GM18508 (cell line): ENCODE results near the gene OAS1.
"Not testable (repeated sequence)": the region's sequence is repeated elsewhere in the genome, so short reads cannot be mapped to it uniquely, and the experiment has no call there.

Experiments
- ATAC-seq: cut with Tn5 transposase; IDR thresholded peaks from one replicate; pipeline ENCODE4 v1.9.1; 2021; ENCODE audit warnings: moderate number of reproducible peaks; ENCODE audit not compliant: insufficient read depth, unreplicated experiment

The OAS1 gene

DNA sequence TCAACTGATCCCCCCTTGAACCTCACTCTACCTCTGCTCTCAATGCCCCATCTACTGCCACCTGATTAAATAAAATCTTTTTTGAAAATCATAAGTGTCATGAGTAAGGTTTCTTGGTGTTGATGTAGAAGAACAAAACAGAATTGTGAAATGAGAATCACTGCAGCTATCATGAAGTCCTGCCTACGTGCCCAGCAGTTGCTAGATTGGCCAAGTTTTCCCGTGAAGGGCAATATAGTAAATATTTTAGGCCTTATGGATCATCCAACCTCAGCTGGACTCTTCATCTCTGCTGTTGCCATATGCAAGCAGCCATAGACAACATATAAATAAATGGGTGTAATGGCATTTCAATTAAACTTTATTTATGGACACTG lies 26.4 kb downstream of the OAS1 start:
- ATAC-seq, result no peak

DNA sequence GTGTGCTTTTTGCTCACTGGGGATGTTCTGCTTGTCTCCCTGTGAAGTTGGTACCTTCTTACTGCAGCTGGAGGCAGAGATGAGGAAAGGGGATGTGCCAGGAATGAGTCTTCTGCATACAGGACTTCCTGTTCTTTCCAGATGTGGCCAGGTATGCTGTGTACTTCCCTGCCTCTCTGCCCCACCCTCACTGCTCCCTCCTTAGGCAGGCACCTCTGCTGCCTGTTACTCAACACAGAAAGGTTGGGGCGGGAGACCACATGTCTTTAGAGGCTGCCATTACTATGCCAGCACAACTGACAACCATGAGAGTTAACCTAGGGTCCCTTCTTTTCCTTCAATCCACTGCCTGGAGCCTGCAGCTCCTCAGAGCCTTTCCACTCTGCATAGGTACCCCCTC lies 29.5 kb downstream of the OAS1 start:
- ATAC-seq, result no peak

DNA sequence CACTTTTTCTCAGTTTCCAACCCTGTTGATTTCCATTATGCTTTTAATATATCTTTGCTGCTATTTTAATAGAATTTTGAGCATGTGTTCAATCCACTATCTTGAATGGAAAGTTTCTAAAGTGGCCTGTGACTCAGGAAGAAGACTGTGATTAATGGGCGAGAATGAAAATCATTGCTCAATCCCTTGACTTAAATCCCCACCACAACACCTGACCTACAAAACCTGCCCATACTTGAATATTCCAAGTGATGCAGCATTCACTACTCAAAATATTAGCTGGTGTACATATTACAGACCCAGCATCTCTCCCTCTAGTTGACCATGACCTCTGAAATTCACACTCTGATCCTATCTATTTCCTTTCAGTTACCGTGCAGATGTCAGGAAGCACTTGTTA lies 30.2 kb downstream of the OAS1 start:
- ATAC-seq, result no peak

DNA sequence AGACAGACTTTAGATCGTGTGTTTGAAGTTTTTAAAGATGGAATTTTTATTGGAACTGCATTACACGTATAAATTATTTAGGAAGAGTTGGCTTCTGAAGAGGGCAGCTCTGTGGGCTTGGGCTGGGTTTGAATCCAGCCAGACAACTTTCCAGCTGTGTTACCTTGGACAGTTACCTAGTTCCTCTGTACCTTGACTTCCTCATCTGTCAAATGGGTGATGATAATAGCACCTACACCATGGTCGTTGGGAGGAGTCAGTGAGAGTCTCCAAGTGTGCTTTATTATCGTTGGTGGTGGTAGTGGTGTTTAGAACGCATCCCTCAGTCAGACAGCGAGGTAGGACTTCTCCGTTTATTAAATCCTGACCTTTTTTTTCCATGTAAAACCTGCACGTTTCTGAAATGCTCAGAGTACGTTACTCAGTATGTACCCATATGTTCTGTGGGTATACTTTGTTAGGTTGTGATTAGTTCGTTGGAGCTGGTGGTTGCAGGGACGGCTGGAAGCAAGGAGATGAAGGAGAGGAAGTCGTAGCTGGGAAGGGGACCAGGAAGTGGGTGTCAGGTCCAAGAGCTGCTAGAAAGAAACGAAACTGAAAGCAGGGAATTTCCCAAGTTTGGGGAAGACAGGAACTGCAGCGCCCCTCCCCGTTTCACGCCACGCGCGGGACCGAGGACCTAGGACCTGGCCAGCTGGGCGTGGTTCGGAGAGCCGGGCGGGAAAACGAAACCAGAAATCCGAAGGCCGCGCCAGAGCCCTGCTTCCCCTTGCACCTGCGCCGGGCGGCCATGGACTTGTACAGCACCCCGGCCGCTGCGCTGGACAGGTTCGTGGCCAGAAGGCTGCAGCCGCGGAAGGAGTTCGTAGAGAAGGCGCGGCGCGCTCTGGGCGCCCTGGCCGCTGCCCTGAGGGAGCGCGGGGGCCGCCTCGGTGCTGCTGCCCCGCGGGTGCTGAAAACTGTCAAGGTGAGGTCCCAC lies 31.3 kb downstream of the OAS1 start, which contains the start of gene OAS3:
TSS of gene OAS3 (plus strand) at position 734 of the 979 bp plus-strand sequence. CDS start at position 791, 57 bp downstream.
- ATAC-seq, result no peak

DNA sequence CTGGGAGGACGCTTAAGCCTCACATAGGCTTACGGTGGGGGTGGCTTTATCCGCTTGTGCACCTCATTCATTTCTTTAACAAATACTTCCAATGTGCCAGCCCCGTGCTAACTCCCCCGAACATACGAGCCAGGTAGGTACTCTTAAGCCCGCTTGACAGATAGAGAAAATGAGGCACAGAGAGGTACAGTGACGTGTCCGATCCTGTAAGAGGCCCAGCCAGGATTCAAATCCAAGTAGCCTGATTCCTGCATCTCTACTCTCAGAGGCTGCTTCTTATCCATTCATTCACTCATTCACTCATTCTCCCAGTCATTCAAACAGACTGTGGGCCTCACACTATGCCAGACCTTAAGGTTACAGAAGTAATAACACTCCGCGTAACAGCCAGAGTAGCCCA lies 32.0 kb downstream of the OAS1 start:
- ATAC-seq, result no peak

DNA sequence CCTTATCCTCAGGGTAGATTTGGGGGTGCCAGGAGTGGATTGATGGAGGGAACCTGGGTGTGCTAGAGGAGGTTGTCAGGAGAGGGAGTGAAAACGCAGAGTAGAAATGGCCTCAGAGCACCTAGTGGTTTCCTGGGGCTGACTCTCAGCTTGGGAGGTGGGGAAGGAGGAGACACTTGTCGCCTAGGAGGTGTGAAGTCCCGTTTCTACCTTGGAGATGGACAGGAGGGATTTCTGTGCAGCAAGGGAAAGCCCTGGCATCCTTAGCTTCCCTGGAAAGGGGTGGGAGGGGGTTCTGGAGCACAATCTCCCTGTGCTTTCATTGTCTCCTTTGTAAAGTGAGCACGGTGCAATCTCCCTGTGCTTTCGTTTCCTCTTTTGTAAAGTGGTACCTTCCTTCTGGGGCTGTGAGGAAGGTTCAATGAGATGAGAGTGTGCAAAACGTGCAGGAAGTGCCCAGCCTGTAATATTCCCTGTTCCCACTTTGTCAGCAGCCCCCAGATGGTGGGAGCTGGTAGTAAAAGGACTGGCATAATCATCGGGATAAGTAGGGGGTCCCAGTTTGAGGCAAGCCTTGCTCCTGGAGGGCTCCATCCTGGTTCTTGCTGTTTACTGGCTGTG lies 33.1 kb downstream of the OAS1 start:
- ATAC-seq, result no peak

DNA sequence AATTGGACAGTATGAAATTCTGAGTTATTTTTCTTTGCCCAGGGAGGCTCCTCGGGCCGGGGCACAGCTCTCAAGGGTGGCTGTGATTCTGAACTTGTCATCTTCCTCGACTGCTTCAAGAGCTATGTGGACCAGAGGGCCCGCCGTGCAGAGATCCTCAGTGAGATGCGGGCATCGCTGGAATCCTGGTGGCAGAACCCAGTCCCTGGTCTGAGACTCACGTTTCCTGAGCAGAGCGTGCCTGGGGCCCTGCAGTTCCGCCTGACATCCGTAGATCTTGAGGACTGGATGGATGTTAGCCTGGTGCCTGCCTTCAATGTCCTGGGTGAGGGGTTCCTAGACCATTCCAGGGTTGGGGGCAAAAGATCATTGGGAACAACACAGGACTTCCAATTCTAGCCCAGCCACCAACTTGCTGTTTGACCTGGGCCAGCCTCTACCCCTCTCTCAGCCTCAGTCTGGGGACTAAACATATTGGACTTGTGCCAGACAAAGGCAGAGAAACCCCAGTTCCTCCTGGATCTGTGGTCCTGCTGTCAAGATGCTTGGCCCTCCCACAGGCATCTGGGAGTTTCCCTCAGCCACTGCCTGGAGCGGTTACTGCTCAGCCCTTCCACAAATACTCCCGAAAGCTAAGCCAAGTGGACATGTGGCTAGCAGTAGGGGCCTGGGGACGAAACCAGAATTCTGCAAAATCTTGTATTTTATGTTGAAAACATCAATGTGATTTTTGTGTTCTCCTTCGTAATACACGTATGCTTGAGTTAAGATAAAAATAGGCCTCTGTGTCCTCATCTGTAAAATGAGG lies 35.0 kb downstream of the OAS1 start:
- no peak for ATAC-seq

DNA sequence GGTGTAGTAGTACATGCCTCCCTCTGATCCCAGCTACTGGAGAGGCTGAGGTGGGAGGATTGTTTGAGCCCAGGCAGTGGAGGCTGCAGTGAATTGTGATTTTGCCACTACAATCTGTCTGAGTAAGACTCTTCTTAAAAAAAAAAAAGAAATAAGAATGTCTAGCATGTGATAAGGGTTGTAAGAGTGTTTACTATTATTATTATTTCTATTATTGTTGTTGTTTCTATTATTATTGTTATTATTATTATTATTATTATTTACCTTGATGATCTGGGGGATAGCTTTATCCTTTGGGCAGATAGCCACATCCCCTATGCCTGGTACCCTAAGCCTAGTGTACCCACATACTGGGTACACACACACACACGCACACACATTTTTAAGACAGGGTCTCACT lies 35.8 kb downstream of the OAS1 start:
- ATAC-seq, result no peak

DNA sequence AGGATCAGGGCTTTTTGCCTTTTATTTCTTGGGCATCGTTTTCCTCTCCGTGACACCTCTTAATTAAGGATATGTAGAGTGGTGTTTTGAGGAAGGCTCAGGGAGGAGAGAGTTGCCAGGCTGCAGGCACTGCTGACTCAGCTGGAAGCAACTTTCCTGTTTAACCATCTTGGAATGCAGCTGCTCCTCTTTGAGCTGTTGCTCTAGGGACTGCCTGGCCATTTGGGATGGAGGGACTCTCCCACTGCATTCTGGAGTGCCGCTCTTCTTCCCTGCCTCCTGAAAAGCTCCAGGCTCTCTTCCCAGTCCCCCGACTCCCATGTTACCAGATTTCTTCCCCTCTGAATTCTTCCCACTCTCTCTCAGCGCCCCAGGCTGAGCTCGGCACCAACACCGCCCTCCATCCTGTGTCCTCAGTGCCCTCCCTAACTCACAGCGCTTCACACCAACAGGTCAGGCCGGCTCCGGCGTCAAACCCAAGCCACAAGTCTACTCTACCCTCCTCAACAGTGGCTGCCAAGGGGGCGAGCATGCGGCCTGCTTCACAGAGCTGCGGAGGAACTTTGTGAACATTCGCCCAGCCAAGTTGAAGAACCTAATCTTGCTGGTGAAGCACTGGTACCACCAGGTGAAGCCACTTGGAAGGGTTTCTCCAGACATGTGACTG lies 37.4 kb downstream of the OAS1 start:
- ATAC-seq, result no peak

DNA sequence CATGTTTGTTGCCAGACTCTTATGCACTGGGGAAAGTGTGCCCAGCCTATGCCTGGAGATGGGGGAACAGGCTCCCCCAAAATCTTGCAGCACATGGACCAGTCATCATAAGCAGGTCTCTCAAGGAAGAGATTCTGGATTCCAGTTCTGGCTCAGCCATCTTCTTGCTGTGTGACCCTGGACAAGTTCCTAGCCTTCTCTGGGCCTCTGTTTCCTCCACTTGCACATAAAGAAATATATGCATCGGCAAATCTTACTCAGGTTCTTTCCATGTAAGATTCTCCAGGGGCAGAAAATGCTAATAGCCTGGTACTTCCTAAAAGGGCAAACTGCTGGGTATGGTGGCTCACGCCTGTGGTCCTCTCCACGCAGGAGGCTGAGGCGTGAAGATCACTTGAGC lies 38.8 kb downstream of the OAS1 start:
- no peak for ATAC-seq

DNA sequence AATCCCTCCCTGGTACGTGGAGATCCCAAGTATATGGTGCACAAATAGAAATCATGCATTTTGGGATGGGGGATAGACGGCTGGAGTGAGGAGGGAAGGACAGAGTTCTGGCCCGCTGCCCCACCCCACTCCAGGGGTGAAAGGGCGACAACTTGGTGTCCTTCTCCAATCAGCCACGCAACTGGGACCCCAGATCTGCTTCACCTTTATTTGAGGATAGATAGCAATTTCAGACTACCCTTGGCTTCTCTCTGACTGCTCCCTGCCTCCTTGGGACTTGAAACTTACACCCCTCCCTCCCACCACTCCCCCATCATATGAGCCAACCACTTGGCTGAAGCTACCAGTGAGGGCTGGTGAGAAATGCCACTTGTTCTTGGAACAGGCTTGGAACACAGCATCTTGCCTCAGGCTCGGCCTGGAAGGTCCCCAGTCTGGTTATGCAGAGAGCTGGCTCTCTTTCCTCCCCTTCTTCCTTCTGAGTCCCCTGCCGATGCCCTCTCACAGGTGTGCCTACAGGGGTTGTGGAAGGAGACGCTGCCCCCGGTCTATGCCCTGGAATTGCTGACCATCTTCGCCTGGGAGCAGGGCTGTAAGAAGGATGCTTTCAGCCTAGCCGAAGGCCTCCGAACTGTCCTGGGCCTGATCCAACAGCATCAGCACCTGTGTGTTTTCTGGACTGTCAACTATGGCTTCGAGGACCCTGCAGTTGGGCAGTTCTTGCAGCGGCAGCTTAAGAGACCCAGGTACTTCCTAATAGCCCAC lies 39.7 kb downstream of the OAS1 start:
- ATAC-seq, result no peak

DNA sequence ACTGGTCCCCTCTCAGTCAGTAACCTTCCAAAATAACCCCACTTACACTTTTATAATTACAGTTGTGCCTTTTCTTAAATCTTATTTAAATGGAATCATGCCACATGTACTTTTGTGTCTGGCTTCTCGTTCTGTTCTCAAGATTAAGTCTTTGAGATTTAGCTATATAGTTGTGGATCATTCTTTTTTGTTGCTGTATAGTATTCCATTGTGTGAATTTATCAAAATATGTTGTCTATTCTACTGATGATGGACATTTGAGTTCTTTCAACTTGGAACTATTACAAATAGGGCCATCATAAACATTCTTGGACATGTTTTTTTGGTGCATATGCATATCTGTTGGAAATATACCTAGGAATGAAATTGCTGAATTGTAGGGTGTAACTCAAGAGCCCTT lies 40.6 kb downstream of the OAS1 start:
- no peak for ATAC-seq

DNA sequence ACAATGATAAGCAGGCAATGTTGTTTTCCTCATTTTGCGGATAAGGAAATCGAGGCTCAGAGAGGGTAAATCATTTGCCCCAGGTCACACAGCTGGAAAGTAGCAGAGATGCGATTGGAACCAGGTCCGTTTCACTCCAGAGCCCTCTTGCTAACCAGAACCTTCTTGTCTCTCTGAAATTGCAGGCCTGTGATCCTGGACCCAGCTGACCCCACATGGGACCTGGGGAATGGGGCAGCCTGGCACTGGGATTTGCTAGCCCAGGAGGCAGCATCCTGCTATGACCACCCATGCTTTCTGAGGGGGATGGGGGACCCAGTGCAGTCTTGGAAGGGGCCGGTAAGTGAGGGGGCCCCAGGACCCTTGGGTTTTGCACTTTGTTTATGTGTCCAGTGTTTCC lies 41.0 kb downstream of the OAS1 start:
- ATAC-seq, result no peak

DNA sequence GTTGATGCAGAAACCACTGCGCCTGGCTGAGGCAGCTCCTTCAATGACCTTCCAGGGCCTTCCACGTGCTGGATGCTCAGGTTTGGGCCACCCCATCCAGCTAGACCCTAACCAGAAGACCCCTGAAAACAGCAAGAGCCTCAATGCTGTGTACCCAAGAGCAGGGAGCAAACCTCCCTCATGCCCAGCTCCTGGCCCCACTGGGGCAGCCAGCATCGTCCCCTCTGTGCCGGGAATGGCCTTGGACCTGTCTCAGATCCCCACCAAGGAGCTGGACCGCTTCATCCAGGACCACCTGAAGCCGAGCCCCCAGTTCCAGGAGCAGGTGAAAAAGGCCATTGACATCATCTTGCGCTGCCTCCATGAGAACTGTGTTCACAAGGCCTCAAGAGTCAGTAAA lies 42.0 kb downstream of the OAS1 start:
- ATAC-seq, result no peak

DNA sequence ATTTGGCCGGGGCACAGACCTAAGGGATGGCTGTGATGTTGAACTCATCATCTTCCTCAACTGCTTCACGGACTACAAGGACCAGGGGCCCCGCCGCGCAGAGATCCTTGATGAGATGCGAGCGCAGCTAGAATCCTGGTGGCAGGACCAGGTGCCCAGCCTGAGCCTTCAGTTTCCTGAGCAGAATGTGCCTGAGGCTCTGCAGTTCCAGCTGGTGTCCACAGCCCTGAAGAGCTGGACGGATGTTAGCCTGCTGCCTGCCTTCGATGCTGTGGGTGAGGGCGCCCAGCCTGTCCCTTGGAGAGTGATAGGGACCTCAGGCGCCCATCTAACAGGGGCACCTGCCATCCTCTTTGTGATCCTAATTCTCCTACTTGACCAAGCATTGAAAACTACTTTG lies 43.9 kb downstream of the OAS1 start:
- ATAC-seq, result no peak

DNA sequence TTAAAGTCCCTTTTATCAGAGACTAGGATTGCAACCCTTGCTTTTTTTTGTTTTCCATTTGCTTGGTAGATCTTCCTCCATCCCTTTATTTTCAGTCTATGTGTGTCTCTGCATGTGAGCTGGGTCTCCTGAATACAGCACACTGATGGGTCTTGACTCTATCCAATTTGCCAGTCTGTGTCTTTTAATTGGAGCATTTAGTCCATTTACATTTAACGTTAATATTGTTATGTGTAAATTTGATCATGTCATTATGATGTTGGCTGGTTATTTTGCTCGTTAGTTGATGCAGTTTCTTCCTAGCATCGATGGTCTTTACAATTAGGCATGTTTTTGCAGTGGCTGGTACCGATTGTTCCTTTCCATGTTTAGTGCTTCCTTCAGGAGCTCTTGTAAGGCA lies 50.4 kb downstream of the OAS1 start:
- not testable (repeated sequence) for ATAC-seq

DNA sequence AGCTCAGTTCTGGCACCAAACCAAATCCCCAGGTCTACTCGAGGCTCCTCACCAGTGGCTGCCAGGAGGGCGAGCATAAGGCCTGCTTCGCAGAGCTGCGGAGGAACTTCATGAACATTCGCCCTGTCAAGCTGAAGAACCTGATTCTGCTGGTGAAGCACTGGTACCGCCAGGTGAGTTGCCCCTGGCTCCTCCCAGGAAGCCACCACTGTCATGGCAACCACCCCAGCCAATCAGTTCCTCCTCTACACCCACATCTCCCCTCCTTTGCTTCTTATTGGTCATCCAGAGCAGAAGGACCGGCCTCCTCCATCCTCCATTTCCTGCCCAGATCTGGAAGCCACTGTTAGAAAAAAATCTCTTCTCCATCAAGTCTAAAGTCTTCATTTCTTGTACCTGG lies 54.3 kb downstream of the OAS1 start:
- no peak for ATAC-seq

DNA sequence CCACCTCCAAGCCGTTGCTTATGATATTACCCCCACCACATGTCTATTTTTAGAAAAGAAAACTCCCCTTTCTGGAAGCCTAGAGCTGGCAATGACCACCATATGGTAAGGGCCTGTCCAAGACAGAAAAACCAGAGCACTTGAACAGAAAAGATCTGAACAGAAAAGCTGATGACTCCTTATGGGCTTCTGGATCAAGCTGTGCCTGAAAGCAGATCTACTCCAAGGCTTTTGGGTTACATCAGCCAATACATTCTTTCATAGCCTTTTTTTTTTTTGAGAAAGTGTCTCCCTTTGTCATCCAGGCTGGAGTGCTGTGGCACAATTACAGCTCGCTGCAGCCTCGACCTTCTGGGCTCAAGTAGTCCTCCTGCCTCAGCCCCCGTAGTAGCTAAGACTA lies 54.8 kb downstream of the OAS1 start:
- no peak for ATAC-seq

DNA sequence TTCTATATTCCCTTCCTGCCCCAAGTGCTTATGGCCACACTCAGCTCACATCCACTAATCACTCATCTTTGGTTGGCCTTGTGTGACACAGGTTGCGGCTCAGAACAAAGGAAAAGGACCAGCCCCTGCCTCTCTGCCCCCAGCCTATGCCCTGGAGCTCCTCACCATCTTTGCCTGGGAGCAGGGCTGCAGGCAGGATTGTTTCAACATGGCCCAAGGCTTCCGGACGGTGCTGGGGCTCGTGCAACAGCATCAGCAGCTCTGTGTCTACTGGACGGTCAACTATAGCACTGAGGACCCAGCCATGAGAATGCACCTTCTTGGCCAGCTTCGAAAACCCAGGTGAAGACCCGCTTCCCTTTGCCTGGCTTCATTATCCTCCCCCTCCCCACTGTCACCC lies 55.8 kb downstream of the OAS1 start:
- ATAC-seq, result no peak
